GM23338 (cell line): ENCODE measurements around the gene GPR87. TPM values are rescaled to one million over a fixed set of nuclear protein-coding genes. Genes with fewer than 3 reads are reported as not detected.
A peak's percentile ranks its signal among the peaks of the same experiment; 100 is the strongest.

Experiments used
- ATAC-seq: fragments of 200-7000 bp; cut with Tn5 transposase; 3 replicates; pipeline ENCODE4 v1.9.1; 2020
- DNase-seq: peaks from one replicate; pipeline ENCODE4 v3.0.0-alpha.2; 2015; ENCODE audit warnings: low spot score
- H2AFZ ChIP-seq: fragments of 200-600 bp; sonication (generic); 2 replicates; pipeline ENCODE4 v1.8.0; 2016; ENCODE audit warnings: antibody characterized with exemption, mild to moderate bottlenecking, moderate library complexity
- H3F3A ChIP-seq: fragments of 200-600 bp; sonication (generic); replicated peaks from 2 replicates; pipeline ENCODE4 v1.8.0; 2017; ENCODE audit warnings: antibody characterized with exemption, mixed run types, low read depth
- H3K27ac ChIP-seq: fragments of 200-600 bp; sonication (generic); 2 replicates; pipeline ENCODE4 v1.6.1; 2016; ENCODE audit warnings: low read depth
- H3K27me3 ChIP-seq: fragments of 200-600 bp; sonication (generic); 2 replicates; pipeline ENCODE4 v1.8.0; 2016; ENCODE audit warnings: mild to moderate bottlenecking, mixed run types, moderate library complexity; ENCODE audit not compliant: insufficient read depth
- H3K36me3 ChIP-seq: fragments of 200-600 bp; sonication (generic); 2 replicates; pipeline ENCODE4 v1.8.0; 2016; ENCODE audit warnings: mild to moderate bottlenecking; ENCODE audit not compliant: insufficient read depth
- H3K4me1 ChIP-seq: fragments of 200-600 bp; sonication (generic); 2 replicates; pipeline ENCODE4 v1.8.0; 2016; ENCODE audit warnings: mild to moderate bottlenecking, moderate library complexity; ENCODE audit not compliant: insufficient read depth
- H3K4me2 ChIP-seq: fragments of 200-600 bp; sonication (generic); 2 replicates; pipeline ENCODE4 v1.7.1; 2017; ENCODE audit warnings: mixed run types
- H3K4me3 ChIP-seq: fragments of 200-600 bp; sonication (generic); 2 replicates; pipeline ENCODE4 v1.6.1; 2016; ENCODE audit warnings: mixed run types
- H3K79me2 ChIP-seq: fragments of 200-600 bp; sonication (generic); replicated peaks from 2 replicates; pipeline ENCODE4 v1.8.0; 2017; ENCODE audit warnings: mild to moderate bottlenecking; ENCODE audit not compliant: insufficient read depth
- H3K9me2 ChIP-seq: fragments of 200-600 bp; sonication (generic); 2 replicates; pipeline ENCODE4 v1.8.0; 2017; ENCODE audit not compliant: insufficient read depth
- H4K20me1 ChIP-seq: fragments of 200-600 bp; sonication (generic); replicated peaks from 2 replicates; pipeline ENCODE4 v1.8.0; 2017; ENCODE audit warnings: mild to moderate bottlenecking; ENCODE audit not compliant: insufficient read depth
- H3K27ac Mint-ChIP-seq: 2 replicates; pipeline ENCODE4 v1.8.0; 2020; ENCODE audit warnings: inconsistent platforms, mild to moderate bottlenecking, moderate library complexity, mixed read lengths
- H3K27me3 Mint-ChIP-seq: 3 replicates; pipeline ENCODE4 v1.8.0; 2022; ENCODE audit warnings: low read depth, mild to moderate bottlenecking, moderate library complexity, mixed read lengths, inconsistent platforms; ENCODE audit not compliant: insufficient read depth, poor library complexity
- H3K36me3 Mint-ChIP-seq: 3 replicates; pipeline ENCODE4 v1.8.0; 2021; ENCODE audit warnings: low read depth, mild to moderate bottlenecking, inconsistent platforms, moderate library complexity, mixed read lengths
- H3K4me1 Mint-ChIP-seq: 3 replicates; pipeline ENCODE4 v1.8.0; 2020; ENCODE audit warnings: mild to moderate bottlenecking, inconsistent platforms, mixed read lengths
- H3K4me3 Mint-ChIP-seq: 3 replicates; pipeline ENCODE4 v1.8.0; 2021; ENCODE audit warnings: moderate library complexity, mild to moderate bottlenecking, inconsistent platforms, mixed read lengths
- H3K9me3 Mint-ChIP-seq: 3 replicates; pipeline ENCODE4 v1.8.0; 2020; ENCODE audit warnings: moderate library complexity, mild to moderate bottlenecking, inconsistent platforms, mixed read lengths
- CREB1 ChIP-seq: fragments of 250-450 bp; sonication (Bioruptor Pico); IDR thresholded peaks from 2 replicates; pipeline ENCODE4 v1.5.0; 2020; ENCODE audit warnings: low read depth, mild to moderate bottlenecking, moderate library complexity
- CTCF ChIP-seq, 2 experiments: fragments of 200-600 bp in 1 of 2; sonication (generic) in 1 of 2; conservative IDR thresholded peaks; 2 replicates each; pipeline versions ENCODE4 v1.5.1 to v1.6.1; 2016 to 2017; ENCODE audit warnings: antibody characterized with exemption in 2 of 2, low read depth in 2 of 2, mild to moderate bottlenecking in 2 of 2, moderate library complexity in 1 of 2
- EZH2 ChIP-seq: fragments of 200-600 bp; sonication (generic); IDR thresholded peaks from one replicate; pipeline ENCODE4 v1.8.0; 2017; ENCODE audit warnings: antibody characterized with exemption, mild to moderate bottlenecking, low read depth; ENCODE audit not compliant: unreplicated experiment
- EZH2phosphoT487 ChIP-seq: fragments of 200-600 bp; sonication (generic); IDR thresholded peaks from one replicate; pipeline ENCODE4 v1.8.1; 2018; ENCODE audit warnings: antibody characterized with exemption; ENCODE audit not compliant: unreplicated experiment
- NANOG ChIP-seq: IDR thresholded peaks from 2 replicates; pipeline ENCODE4 v1.6.1; 2016; ENCODE audit warnings: antibody characterized with exemption, borderline replicate concordance
- POLR2AphosphoS5 ChIP-seq: IDR thresholded peaks from 2 replicates; pipeline ENCODE4 v1.6.1; 2016; ENCODE audit warnings: antibody characterized with exemption, low read depth
- STAT1 ChIP-seq: IDR thresholded peaks from one replicate; pipeline ENCODE4 v1.6.1; 2016; ENCODE audit warnings: antibody characterized with exemption; ENCODE audit not compliant: unreplicated experiment
- ZNF331 ChIP-seq: fragments of 250-450 bp; sonication (Bioruptor Pico); IDR thresholded peaks from 2 replicates; pipeline ENCODE4 v1.5.0; 2020; ENCODE audit warnings: low read depth, mild to moderate bottlenecking, moderate library complexity
- polyA plus RNA-seq: library from polyadenylated mRNA; unstranded; fragments of >200 nt; fragmentation: Nextera tagmentation; extraction: Ambion mirVana; gene quantifications from 2 replicates; pipeline ENCODE4 v1.2.1, GENCODE V29; 2016
- total RNA-seq: library from RNA; depleted of rRNA; stranded (reverse); fragments of >200 nt; shearing (Covaris generic); gene quantifications from 2 replicates; pipeline ENCODE4 v1.2.3, GENCODE V29; 2014
- TF ChIP-seq, protein P1 (sequence below): fragments of 250-450 bp; sonication (Bioruptor Pico); IDR thresholded peaks from 2 replicates; pipeline ENCODE4 v1.5.0; 2020; ENCODE audit warnings: mild to moderate bottlenecking, moderate library complexity

Gene GPR87
- total and polyA plus RNA-seq, 2 experiments from 2014 or later = 0.21 TPM; not detected in 1

DNA sequence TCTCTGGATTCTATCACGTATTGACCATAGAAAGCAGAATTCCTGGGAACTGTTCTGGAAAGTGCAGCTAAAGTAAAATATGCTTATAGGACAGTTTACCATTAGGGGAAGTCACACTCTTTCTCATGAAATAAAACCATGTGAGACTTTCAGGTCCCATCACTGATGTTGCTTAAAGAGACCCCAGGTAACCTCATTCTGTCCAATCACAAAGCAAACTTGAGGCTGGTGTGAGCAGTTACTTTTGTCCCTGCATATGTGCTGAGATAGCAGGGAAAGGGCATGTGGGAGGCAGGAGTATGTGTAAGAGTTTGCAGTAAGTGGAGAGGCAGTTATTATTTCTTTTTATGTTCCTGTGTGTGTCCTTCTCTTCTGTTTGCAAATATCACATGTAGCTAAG is 16.1 kb downstream of the GPR87 start:
- Histone ChIP-seq H3K9me2 (no peaks in the 10 kb centered on the region), H3K4me3 (no peak overlapping the region), H2AFZ (no peak overlapping the region), H4K20me1 (no peaks in the 10 kb centered on the region), H3F3A (no peaks in the 10 kb centered on the region), H3K36me3 (no peaks in the 10 kb centered on the region), H3K4me1 (peaks cover 14% of the 10 kb centered on the region), H3K27me3 (no peaks in the 10 kb centered on the region), H3K79me2 (no peaks in the 10 kb centered on the region), H3K4me2 (no peak overlapping the region), H3K27ac (no peak overlapping the region)
- Mint-ChIP-seq H3K27me3 (peaks cover 2% of the 10 kb centered on the region), H3K27ac (peak overlapping the region; percentile 22; the same call in 1 of the 2 replicates), H3K4me3 (no peak overlapping the region), H3K36me3 (no peaks in the 10 kb centered on the region), H3K9me3 (no peaks in the 10 kb centered on the region), H3K4me1 (peaks cover 44% of the 10 kb centered on the region)
- DNase-seq (no peak), ATAC-seq (no peak)
- TF ChIP-seq CTCF (conservative IDR thresholded peaks at IDR 0.05; ENCODE audit: low read depth in 2 of 2) = no peak
- TF ChIP-seq STAT1 = no peak
- TF ChIP-seq, protein P1, sequence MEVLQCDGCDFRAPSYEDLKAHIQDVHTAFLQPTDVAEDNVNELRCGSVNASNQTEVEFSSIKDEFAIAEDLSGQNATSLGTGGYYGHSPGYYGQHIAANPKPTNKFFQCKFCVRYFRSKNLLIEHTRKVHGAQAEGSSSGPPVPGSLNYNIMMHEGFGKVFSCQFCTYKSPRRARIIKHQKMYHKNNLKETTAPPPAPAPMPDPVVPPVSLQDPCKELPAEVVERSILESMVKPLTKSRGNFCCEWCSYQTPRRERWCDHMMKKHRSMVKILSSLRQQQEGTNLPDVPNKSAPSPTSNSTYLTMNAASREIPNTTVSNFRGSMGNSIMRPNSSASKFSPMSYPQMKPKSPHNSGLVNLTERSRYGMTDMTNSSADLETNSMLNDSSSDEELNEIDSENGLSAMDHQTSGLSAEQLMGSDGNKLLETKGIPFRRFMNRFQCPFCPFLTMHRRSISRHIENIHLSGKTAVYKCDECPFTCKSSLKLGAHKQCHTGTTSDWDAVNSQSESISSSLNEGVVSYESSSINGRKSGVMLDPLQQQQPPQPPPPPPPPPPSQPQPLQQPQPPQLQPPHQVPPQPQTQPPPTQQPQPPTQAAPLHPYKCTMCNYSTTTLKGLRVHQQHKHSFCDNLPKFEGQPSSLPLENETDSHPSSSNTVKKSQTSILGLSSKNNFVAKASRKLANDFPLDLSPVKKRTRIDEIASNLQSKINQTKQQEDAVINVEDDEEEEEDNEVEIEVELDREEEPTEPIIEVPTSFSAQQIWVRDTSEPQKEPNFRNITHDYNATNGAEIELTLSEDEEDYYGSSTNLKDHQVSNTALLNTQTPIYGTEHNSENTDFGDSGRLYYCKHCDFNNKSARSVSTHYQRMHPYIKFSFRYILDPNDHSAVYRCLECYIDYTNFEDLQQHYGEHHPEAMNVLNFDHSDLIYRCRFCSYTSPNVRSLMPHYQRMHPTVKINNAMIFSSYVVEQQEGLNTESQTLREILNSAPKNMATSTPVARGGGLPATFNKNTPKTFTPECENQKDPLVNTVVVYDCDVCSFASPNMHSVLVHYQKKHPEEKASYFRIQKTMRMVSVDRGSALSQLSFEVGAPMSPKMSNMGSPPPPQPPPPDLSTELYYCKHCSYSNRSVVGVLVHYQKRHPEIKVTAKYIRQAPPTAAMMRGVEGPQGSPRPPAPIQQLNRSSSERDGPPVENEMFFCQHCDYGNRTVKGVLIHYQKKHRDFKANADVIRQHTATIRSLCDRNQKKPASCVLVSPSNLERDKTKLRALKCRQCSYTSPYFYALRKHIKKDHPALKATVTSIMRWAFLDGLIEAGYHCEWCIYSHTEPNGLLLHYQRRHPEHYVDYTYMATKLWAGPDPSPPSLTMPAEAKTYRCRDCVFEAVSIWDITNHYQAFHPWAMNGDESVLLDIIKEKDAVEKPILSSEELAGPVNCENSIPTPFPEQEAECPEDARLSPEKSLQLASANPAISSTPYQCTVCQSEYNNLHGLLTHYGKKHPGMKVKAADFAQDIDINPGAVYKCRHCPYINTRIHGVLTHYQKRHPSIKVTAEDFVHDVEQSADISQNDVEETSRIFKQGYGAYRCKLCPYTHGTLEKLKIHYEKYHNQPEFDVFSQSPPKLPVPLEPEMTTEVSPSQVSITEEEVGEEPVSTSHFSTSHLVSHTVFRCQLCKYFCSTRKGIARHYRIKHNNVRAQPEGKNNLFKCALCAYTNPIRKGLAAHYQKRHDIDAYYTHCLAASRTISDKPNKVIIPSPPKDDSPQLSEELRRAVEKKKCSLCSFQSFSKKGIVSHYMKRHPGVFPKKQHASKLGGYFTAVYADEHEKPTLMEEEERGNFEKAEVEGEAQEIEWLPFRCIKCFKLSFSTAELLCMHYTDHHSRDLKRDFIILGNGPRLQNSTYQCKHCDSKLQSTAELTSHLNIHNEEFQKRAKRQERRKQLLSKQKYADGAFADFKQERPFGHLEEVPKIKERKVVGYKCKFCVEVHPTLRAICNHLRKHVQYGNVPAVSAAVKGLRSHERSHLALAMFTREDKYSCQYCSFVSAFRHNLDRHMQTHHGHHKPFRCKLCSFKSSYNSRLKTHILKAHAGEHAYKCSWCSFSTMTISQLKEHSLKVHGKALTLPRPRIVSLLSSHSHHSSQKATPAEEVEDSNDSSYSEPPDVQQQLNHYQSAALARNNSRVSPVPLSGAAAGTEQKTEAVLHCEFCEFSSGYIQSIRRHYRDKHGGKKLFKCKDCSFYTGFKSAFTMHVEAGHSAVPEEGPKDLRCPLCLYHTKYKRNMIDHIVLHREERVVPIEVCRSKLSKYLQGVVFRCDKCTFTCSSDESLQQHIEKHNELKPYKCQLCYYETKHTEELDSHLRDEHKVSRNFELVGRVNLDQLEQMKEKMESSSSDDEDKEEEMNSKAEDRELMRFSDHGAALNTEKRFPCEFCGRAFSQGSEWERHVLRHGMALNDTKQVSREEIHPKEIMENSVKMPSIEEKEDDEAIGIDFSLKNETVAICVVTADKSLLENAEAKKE (CRISPR knock-in tag) = no peak
- no peak for TF ChIP-seq EZH2

- Mint-ChIP-seq H3K27me3 (peaks cover 2% of the 10 kb centered on the region), H3K36me3 (no peaks in the 10 kb centered on the region), H3K4me3 (no peak overlapping the region), H3K9me3 (no peaks in the 10 kb centered on the region), H3K4me1 (peaks cover 33% of the 10 kb centered on the region), H3K27ac (no peak overlapping the region)
- no peak overlapping the region for H3K4me3 ChIP-seq
- H3K27ac ChIP-seq = no peak overlapping the region; the same call in 1 of the 2 replicates
- H3K79me2 ChIP-seq = no peaks in the 10 kb centered on the region
- no peaks in the 10 kb centered on the region for H4K20me1 ChIP-seq
- no peaks in the 10 kb centered on the region for H3F3A ChIP-seq
- no peaks in the 10 kb centered on the region for H3K9me2 ChIP-seq
- no peak overlapping the region for H3K4me2 ChIP-seq
- no peaks in the 10 kb centered on the region for H3K27me3 ChIP-seq
- ATAC-seq = no peak
- no peak for DNase-seq
- peaks cover 11% of the 10 kb centered on the region for H3K4me1 ChIP-seq
- TF ChIP-seq POLR2AphosphoS5 (no peak), EZH2phosphoT487 (no peak), CREB1 (no peak), NANOG (no peak), ZNF331 (no peak)
- H2AFZ ChIP-seq = no peak overlapping the region
- no peaks in the 10 kb centered on the region for H3K36me3 ChIP-seq
These were observed 17.6 kb downstream of the GPR87 start for GRCh38 chr3:151299006-151299405.
